ENCODE data around the gene EME2.

GRCh38 chr16:1772362-1772907, at the start of gene EME2:
- TF ChIP-seq POLR2A (IDR thresholded peaks at IDR 0.05) (no peak), CTCF (IDR thresholded peaks at IDR 0.05) (no peak)

Data from thyroid gland (tissue), 4 donors.